Ammon's horn (tissue), 1 donor: ENCODE data around the gene BNIP5.

Source experiments
- DNase-seq: peaks from one replicate; pipeline ENCODE4 v3.0.0-alpha.2; 2016; ENCODE audit warnings: low spot score

The BNIP5 gene

DNA sequence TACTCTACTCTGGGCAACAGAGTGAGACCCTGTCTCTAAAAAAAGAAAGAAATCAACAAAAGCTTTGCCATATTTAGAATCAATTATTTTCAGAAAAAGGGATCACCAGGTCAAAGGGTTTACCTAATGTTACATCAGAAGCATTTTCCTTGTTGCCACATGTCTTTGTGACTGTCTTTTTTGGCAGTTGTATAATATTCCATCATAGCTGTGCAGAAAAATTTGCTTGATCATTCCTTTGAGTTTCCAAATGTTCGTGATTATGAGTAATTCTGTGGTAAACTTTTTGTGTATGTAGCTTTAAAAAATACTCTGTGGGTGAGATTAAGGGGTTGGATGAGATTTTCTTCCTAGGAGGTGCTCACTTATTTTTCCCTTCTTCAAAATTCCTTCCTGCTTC is 40.4 kb downstream of the BNIP5 start:
- no peak for DNase-seq

DNA sequence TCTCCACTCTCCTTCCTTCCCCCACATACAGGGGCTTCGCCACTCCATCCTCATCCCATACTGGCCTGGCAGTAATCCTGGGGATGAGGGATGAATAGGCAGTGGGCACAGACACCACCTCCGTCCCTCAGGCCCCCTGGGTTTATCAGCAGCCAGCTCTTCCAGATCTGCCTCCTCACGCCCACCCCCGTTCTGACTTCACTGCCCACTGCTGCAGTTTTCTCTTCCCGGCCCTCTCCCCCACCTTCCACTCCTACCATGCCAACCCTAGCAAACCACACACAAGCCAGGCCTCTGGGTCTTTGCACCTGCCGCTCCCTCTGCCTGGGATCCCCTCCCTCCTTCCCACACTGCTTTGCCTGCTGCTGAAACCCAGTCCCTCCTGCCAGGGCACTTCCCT is 44.5 kb downstream of the BNIP5 start:
- no peak for DNase-seq

- no peak for DNase-seq
Measured at GRCh38 chr6:36290668-36291620, 45.7 kb downstream of the BNIP5 start.

- DNase-seq: no peak
Measured at GRCh38 chr6:36289281-36289878, 47.3 kb downstream of the BNIP5 start.

DNA sequence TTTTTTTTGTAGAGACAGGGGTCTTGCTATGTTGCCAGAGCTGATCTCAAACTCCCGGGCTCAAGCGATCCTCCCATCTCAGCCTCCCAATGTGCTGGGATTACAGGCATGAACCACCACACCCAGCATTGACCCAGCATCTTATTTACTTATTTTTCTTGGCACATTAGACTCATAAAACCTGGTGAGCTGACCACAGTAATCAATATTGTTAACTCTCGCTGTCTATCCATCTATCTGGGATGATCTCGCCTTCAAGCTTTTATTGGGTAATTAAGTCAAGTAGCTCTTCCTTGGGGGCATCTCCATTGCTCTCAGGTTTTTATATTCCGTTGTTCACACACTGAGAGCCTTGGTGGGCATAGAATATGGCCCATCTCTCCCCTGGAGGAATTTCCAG is 49.8 kb downstream of the BNIP5 start:
- no peak for DNase-seq

- DNase-seq: no peak
Measured at GRCh38 chr6:36285797-36286196, 50.9 kb downstream of the BNIP5 start.

- DNase-seq: peak; percentile 60
Measured at GRCh38 chr6:36285187-36285671, 51.5 kb downstream of the BNIP5 start.

DNA sequence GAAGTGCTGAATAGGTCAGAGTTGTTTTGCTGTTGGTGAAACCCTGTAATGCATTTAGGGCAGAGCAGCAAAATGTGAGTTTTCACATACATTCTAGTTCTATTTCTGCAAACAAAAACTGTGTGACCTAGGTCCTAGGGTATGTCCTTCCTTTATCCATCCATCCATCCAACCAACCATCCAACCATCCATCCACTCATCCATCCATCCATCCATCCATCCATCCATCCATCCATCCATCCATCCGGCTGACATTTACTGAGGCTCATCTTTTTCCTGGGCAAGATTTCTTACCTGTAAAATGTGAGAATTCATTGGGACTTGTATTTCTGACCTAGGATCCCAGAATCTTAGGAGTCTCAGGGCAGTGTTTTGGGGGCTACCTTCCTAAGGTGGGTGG is 52.3 kb downstream of the BNIP5 start:
- no peak for DNase-seq

DNA sequence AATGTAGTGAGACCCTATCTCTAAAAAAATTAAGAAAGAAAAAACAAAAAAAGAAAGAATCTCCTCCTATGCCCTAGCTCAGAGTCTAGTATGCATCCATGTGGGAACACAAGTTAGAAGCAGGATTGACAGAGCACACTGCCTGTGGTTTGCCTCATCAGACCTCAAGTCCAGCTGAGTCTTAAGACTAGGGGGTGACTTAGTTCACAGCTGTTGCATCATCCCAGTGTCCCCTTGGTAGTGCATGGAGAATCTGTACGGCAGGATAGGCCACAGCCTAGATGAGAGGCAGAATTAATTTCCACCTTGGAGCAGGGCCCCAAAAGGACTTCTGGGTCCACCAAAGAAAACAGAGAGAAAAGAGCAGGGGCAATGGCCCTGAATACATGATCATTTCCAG is 53.1 kb downstream of the BNIP5 start:
- no peak for DNase-seq

DNA sequence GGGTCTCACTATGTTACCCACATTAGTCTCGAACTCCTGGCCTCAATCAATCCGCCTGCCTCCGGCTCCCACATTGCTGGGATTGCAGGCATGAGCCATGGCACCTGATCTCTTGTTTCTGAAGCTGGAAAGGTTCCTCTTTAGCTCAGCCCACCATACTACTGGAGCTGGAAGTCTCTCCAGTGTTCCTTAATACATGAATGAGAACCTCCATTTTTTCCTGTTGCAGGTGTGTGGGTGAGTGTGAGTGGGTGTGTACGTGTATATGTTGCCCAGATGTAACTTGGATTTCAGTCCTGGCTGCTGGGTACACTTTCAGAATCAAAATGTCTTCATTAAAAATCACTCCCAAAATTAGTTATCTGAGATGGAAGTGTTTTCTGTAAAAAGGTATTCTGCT is 55.7 kb downstream of the BNIP5 start:
- no peak for DNase-seq

DNA sequence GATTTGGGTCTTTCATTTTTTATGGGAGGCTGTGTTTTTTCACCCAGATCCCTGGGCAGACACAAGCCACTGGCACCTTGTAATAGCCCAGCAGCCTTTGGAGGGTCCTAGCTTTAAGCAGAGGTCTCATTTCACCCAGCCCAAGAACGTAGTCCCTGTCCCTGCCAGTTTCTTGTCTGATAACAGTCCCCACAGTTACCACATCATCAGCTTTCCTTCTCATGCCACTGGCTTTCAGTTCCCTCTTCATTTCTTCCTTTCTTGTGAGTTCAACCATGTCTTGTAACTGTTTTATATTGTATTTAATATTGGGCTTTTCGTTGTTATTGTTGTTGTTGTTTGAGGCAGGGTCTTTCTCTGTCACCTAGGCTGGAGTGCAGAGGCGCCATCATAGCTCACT is 56.2 kb downstream of the BNIP5 start:
- DNase-seq: no peak

DNA sequence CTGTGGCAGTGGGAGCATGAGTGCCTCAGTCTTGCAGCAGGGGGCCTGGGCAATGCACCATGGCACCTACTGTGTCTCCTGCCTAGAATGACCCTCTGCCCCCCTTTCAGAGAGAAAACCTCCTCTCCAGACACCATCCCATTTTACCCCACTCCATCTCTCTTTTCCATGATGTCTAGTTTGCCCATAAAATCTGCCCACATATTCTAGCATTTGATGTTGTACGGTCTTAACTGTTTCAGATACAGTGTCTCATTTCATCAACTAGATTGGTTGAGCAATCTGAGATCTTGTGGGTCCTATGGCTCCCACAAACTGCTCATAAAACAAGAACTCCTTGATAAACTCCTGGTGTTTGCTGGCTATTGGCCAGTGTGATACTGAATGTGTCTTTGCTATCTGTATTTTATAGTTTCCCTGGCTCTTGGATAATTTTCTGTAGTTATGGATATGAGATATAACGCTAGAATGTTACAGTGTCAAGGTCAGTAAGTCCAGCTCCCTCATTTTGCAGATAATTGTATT is 58.7 kb downstream of the BNIP5 start:
- DNase-seq: no peak

- DNase-seq: no peak
Measured at GRCh38 chr6:36276581-36277536, 59.8 kb downstream of the BNIP5 start.

DNA sequence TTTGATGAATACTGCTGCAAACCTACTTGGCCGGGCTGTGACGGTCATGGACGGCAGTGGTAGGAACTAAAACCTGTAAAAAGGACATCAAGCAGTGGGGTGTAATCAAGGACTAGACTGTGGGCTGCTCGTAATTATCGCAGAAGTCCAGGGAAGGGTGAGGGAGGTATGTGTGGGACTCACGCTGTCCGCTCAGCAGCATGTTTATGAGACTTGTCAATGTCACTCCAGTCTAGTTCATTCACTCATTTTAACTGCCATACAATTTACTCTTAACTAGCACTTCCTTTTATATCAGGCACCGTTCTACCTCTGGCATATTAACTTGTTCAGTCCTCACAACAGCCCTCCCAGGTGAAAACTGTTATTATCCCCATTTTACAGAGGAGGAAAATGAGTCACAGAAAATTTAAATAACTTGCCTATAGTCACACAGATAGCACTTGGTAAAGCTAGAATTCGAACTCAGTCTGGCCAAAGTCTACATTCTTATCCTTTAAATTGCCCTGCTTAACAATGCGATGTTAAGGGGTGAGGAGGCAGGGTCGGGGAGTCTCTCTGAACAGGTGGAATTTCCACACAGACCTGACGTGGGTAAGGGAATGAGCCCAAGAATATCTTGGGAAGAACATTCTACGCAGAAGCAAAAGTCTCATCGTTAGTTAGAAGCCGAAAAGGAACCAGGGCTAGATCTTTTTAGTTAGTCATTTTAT is 62.7 kb downstream of the BNIP5 start:
- no peak for DNase-seq

GRCh38 chr6:36273067-36273466 is 63.6 kb downstream of the BNIP5 start:
- no peak for DNase-seq

DNA sequence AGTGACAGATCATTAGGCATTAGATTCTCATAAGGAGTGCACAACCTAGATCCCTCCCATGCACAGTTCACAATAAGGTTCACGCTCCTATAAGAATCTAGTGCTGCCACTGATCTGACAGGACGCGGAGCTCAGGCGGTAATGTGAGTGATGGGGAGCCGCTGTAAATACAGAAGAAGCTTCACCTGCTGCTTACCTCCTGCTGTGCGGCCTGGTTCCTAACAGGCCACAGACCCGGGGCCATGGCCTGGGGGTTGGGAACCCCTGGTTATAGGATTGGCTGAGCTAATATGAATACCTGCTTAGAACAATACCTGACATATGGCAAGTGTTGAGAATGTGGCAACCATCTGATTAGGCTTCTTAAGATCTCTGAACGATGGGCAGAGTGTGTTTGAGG is 64.5 kb downstream of the BNIP5 start:
- no peak for DNase-seq

DNA sequence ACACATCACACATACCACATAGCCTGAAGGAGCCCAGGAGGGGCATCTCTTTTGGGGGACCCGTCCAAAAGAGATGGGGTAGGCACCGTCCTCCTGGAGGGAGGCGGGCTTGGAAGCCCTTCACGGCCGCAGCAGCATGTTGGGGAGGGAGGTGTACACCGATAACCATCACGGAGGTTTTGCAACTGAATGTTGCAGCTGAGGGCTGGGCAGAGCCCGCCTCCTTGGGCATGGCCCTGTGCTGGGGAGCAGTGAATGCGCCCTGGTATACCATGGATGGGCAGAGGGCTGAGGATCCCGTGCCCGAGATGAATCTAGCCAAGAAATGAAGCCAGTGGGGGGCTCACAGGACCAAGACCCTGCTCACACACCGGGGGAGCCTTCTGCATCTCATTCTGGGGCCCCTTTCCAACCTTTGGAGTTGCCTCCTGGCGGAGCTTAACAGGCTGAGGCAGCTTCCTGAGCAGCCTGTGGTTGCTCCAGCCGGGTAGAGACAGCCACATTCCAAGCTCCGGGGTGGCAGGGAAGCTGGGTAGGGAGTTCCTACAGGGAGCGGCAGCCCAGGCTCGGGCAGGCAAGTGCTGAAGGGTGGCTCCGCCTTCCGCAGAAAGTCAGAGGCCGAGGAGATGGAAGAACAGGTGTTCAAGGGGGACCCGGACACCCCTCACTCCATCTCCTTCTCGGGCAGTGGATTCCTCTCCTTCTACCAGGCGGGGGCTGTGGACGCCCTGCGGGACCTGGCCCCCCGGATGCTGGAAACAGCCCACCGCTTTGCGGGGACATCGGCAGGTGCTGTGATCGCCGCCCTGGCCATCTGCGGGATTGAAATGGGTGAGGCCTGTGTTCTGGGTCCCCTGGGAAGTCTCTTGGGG is 66.6 kb downstream of the BNIP5 start, which contains the start of gene PNPLA1:
PNPLA1 (plus strand) TSS at position 227 of the 872 bp plus-strand sequence; CDS start at position 627, 400 bp downstream.
- DNase-seq: no peak

- DNase-seq: peak; percentile 66
Measured at GRCh38 chr6:36268478-36269275, 68.0 kb downstream of the BNIP5 start.

DNA sequence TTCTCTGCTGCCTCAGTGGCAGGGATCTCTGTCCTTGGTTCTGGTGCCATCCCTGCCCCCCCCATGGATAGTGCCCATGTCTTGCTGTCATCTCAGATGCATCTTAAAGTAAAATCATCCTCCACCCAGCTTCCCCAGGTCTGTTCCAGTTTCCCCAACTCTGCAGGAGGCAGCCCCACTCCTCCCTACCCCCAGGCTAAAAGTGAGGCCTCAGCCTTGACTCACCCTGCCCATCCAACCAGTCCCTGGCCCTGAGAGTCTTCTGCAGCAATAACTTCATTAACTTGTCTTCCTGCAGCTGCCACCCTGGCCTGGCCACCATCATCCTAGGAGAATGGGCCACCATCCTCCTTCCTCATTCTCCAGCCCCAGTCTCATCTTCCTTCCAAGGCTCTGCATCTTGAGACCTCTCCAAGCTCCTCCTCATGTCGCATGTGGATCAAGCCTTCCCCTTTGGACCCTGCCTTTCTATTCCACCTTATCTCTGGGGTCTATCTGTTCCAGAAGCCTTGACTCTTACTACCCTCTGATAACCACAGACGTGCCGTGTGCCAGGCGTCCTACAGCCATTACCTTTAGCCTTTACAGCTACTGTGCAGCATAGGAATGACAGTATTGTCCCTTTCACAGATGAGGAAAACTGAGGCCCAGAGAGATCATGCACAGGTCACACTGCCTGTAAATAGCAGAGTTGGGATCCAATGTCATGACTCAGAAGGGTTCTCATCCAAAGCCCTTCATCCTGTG is 68.8 kb downstream of the BNIP5 start:
- DNase-seq: no peak
